Measurements from ENCODE around the gene HIBADH.
"Not testable (repeated sequence)": the region's sequence is repeated elsewhere in the genome, so short reads cannot be mapped to it uniquely, and the experiment has no call there.

The HIBADH gene

GRCh38 chr7:27533652-27534081, 129.0 kb downstream of the HIBADH start:
- no peak for DNase-seq

- DNase-seq, result no peak
Measured at GRCh38 chr7:27532314-27532713, 130.4 kb downstream of the HIBADH start.

- DNase-seq, result no peak
Measured at GRCh38 chr7:27527348-27527714, 135.4 kb downstream of the HIBADH start.

GRCh38 chr7:27526611-27527347, 135.9 kb downstream of the HIBADH start:
- no peak for DNase-seq

- no peak for DNase-seq
Measured at GRCh38 chr7:27526131-27526530, 136.6 kb downstream of the HIBADH start.

GRCh38 chr7:27523321-27523720, 139.4 kb downstream of the HIBADH start:
- DNase-seq, result no peak

GRCh38 chr7:27522566-27522965, 140.1 kb downstream of the HIBADH start:
- no peak for DNase-seq

GRCh38 chr7:27520815-27521790, 141.6 kb downstream of the HIBADH start:
- no peak for DNase-seq

GRCh38 chr7:27519793-27520469, 142.8 kb downstream of the HIBADH start:
- DNase-seq, result no peak

- DNase-seq, result no peak
Measured at GRCh38 chr7:27518561-27519350, 143.9 kb downstream of the HIBADH start.

- DNase-seq, result no peak
Measured at GRCh38 chr7:27516421-27516820, 146.3 kb downstream of the HIBADH start.

GRCh38 chr7:27515933-27516332, 146.8 kb downstream of the HIBADH start:
- DNase-seq, result no peak

- no peak for DNase-seq
Measured at GRCh38 chr7:27514861-27515260, 147.8 kb downstream of the HIBADH start.

GRCh38 chr7:27513885-27514284, 148.8 kb downstream of the HIBADH start:
- no peak for DNase-seq

- DNase-seq, result not testable (repeated sequence)
Measured at GRCh38 chr7:27511370-27511769, 151.3 kb downstream of the HIBADH start.

GRCh38 chr7:27510541-27510940, 152.1 kb downstream of the HIBADH start:
- DNase-seq, result no peak

- DNase-seq, result not testable (repeated sequence)
Measured at GRCh38 chr7:27501879-27502278, 160.8 kb downstream of the HIBADH start.

- no peak for DNase-seq
Measured at GRCh38 chr7:27501001-27501400, 161.7 kb downstream of the HIBADH start.

GRCh38 chr7:27492224-27492623, 170.5 kb downstream of the HIBADH start:
- no peak for DNase-seq

GRCh38 chr7:27491534-27491933, 171.1 kb downstream of the HIBADH start:
- DNase-seq, result no peak

- no peak for DNase-seq
Measured at GRCh38 chr7:27487509-27487908, 175.2 kb downstream of the HIBADH start.

GRCh38 chr7:27484451-27484850, 178.2 kb downstream of the HIBADH start:
- no peak for DNase-seq

- DNase-seq, result no peak
Measured at GRCh38 chr7:27482219-27482618, 180.5 kb downstream of the HIBADH start.
